ENCODE data around the gene FHIT.

The FHIT gene

DNA sequence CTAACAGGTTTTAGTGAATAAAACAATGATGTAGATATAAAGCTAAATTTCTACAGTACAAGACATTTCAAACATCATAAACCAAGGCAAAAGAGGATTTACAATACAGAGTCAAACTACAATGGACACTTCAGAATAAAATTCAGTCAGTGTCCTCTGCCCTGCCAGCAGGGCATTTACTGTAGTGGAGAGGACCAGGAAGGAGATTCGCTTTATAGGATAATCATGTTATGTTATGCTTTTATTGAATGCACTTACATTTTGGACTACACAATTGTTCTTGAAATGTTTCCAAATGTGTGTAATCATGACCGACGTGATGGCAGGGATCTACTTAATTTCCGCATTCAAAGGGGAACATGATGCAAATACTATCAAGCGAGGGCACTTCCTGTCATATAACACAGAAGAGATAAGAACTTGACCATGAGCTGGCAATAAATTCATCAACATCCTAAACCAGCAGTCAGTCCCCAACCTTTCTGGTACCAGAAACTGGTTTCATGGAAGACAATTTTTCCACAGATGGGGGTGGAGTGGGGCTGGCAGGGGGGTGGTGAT, 925.6 kb downstream of the FHIT start:
- DNase-seq (ENCODE audit: low read depth): no peak

DNA sequence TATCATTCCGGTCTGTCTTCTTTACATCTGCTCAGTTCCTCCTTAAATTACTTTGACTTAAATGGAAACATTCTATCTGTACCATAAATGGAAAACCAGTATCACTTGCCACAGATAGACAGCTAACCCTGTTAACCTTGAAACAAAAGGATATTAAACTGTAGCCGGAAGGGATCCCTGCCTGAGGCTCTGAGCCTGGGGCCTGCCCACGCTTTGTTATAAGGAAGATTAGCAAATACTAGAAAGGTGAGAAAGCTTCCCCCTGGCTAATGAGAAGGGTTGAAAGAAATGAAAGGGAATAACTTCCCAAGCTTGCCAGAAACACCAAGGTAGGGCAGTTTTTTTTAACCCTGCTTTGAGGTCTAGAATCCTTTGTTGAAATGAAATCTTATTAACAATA, 927.6 kb downstream of the FHIT start:
- no peak for DNase-seq (ENCODE audit: low read depth)

- DNase-seq (ENCODE audit: low read depth): no peak
Observed at GRCh38 chr3:60323180-60323579, 928.1 kb downstream of the FHIT start.

DNA sequence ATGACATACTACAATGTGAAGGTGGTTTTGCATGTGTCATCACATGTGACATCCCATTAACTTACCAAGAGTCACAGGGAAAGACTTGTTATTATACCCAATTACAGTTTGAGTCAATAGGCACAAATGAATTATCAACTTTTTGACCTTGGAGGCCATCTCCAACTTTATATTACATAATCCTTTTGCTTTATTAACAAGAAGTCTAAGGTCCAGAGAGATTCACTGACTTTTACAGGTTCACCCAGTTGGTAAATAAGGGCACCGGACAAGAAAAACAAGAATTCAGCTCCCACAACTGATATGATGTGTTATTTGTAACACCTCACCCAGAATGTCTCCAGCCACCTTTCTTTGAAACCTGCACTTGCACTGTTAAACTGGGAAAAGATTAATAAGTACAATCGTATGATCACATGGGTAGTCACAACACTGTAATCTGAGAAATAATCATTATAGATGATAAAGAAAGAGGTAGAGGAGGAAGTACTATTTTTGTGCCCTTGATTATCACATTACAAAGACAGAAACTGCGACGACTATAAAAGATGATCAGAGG, 928.9 kb downstream of the FHIT start:
- no peak for DNase-seq (ENCODE audit: low read depth)

- DNase-seq (ENCODE audit: low read depth): no peak
Observed at GRCh38 chr3:60319179-60319858, 931.9 kb downstream of the FHIT start.

GRCh38 chr3:60316121-60316797, 935.0 kb downstream of the FHIT start:
- DNase-seq (ENCODE audit: low read depth): no peak

GRCh38 chr3:60313951-60314461, 937.2 kb downstream of the FHIT start:
- peak; percentile 11 for DNase-seq (ENCODE audit: low read depth)

GRCh38 chr3:60313231-60313798, 937.9 kb downstream of the FHIT start:
- DNase-seq (ENCODE audit: low read depth): no peak

- no peak for DNase-seq (ENCODE audit: low read depth)
Observed at GRCh38 chr3:60309539-60310268, 941.5 kb downstream of the FHIT start.

- DNase-seq (ENCODE audit: low read depth): no peak
Observed at GRCh38 chr3:60308808-60309207, 942.4 kb downstream of the FHIT start.

DNA sequence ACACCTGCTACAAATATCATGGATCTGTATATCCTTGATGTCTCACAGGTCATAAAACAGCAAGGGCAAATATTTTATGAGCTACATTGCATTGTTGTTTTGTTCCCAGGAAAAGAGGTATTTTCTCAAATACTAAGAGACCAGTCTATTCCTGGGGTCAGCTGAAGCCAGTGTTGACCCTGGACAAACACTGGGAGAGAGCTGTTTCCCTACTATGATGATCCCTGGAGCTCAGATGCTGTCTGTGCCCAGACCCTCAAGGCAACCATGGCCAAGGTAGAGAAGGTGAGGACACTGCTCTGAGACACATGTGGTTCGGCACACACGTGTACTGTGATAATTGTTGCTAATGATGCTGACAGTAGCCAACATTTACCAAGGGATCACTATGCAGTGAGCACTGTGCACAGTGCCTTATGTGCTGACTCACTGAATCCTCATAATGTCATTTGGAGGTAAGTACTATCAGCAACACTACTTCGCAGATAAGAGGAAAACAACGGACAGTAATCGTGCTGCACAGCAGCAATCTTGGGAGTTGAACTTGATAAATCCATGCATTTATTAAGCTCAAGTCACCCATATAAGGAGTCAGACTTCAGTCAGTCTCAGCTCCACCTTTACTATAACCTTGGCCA, 943.6 kb downstream of the FHIT start:
- DNase-seq (ENCODE audit: low read depth): no peak

DNA sequence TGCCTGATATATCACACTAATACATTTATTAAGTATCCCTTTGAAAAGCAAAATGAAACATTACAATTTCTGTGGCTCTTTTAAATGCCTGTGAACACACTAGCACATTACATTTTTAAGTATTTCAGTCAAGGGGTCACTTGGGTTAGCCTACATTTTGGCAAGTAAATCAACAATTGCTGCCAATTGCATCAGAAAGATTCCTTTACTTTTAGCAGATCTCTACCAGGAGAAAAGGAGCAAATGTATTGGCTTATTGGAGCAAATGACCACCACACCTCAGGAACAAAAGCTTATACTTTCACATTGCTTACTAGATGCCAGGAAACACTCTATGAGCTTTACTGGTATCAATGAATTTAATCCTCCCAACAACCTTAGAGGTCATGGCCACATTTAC, 947.1 kb downstream of the FHIT start:
- no peak for DNase-seq (ENCODE audit: low read depth)

GRCh38 chr3:60303160-60303559, 948.1 kb downstream of the FHIT start:
- DNase-seq (ENCODE audit: low read depth): peak; percentile 45

GRCh38 chr3:60301142-60301541, 950.1 kb downstream of the FHIT start:
- DNase-seq (ENCODE audit: low read depth): peak; percentile 84

GRCh38 chr3:60298141-60298540, 953.1 kb downstream of the FHIT start:
- DNase-seq (ENCODE audit: low read depth): no peak

DNA sequence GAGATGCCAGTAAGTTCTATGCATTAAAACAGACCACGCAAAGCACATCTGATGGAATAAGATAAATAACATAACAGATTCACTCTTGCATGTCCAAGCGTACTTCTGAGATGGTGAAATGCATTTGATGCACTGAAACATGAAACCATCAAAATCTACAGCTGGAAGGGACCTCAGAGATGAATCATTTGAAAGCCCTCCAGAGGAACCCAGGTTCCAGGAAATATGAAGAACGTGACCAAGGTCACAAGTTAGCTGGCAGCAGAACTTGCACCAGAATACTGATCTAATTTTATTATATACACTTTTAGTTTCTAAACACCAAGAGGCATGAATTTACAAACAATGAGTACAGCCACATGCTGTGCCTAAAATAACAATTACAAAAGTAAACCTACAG, 957.1 kb downstream of the FHIT start:
- DNase-seq (ENCODE audit: low read depth): peak; percentile 19

DNA sequence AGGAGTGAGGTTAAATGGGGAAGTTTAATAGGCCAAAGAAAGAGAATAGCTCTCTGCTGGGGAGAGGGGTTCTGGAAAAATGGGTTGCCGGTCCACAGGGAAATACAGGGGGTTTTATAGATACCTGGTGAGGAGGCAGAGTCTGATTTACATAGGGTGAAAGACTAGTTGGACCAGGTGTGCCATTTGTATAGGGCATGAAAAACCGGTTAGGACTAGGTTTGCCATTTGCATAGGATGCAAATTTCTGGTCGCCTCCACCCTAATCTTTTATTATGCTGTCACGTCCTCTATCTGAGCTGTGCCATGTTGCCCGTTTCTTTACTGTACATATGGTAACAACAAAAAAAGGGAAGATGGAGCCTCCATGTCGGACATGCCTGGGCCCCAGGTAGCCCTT, 960.1 kb downstream of the FHIT start:
- DNase-seq (ENCODE audit: low read depth): no peak

- no peak for DNase-seq (ENCODE audit: low read depth)
Observed at GRCh38 chr3:60290122-60290492, 961.1 kb downstream of the FHIT start.

DNA sequence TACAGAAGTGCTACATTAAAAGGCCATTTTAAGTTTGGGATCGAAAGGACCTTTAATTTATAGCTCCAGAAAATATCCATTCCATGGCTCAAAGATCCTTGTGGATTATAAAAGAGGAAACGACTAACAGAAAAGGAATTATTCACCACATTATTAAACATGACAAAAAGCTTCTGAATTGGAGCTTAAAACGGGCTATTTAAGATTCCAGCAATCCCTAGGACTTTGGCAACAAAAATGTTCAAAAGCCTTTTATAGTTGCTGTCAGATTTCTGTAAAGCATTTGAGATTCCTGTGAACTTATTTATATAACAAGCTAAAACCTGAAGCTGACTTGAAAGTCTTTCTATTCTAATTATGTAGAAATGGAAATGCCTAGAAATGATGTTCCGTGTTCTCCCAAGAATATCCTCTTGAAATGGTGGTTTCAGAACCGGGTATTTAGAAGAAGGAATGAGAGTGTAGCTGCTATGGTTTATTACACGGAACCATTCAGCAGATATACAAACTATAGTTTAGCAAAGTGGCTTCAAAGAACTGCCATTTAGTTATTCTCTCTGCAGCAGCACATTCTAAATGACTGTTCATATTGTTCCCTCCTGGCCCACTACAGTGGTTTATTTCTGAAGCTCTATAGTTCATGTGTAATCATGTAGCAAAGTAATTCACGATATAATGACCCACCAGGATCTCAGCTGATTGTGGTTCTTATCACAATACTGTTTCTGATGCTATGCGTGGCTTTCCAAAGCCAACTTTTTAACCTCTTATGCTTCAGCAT, 961.7 kb downstream of the FHIT start:
- DNase-seq (ENCODE audit: low read depth): no peak

DNA sequence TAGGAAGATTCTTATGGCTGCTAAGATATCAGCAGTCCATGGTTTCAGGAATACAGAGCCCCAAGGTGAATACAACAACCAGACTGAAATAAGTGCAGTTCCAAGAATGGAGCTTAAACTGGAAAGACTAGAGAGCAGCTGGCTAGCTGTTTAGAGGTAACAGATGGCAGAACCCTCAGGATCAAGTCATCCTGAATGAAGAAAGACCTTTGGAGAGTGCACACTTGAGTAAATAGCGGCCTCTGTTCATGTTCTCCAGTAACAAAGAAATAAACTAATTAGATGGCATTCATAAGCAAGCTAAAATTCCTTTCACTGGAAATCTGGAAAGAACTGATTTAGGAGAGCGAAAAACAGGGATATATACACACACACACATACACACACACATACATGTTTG, 968.4 kb downstream of the FHIT start:
- DNase-seq (ENCODE audit: low read depth): no peak

DNA sequence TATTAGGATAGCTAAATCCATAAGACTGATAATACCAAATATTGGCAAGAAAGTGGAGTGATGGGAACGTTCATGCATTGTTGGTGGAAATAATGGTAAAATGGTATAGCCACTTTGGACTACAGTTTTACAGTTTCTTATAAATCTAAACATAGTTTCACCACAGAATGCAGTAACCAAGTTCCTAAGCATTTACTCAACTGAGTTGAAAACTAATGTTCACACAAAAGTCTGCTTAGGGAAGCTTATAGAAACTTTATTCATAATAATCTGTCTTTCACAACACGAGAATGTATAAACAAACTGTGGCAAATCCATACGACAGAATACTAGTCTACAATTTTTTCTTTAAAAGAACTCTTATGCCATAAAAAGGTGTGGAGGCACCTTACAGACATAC, 969.3 kb downstream of the FHIT start:
- no peak for DNase-seq (ENCODE audit: low read depth)

Measured in amniotic epithelial cell (primary cell).